ENCODE data around the gene CLEC4M.

The CLEC4M gene

GRCh38 chr19:7817801-7818200 lies 54.8 kb downstream of the CLEC4M start:
- no peak for DNase-seq

GRCh38 chr19:7818806-7819205 lies 55.8 kb downstream of the CLEC4M start:
- DNase-seq, result no peak
